Activated T-cell treated with anti-CD3 and anti-CD28 coated beads for 4 hours (primary cell): Measurements from ENCODE around the gene SLC16A4.

Experiments used
- DNase-seq: peaks from one replicate; pipeline ENCODE4 v3.0.0-alpha.2; 2020

Gene SLC16A4

GRCh38 chr1:110350360-110350759 is 40.5 kb downstream of the SLC16A4 start:
- no peak for DNase-seq

- no peak for DNase-seq
Observed at GRCh38 chr1:110348771-110349170, 42.1 kb downstream of the SLC16A4 start.

GRCh38 chr1:110348050-110348449 is 42.8 kb downstream of the SLC16A4 start:
- DNase-seq: no peak

GRCh38 chr1:110347182-110347893 is 43.5 kb downstream of the SLC16A4 start:
- no peak for DNase-seq

GRCh38 chr1:110346690-110347089 is 44.1 kb downstream of the SLC16A4 start:
- no peak for DNase-seq

GRCh38 chr1:110345480-110345879 is 45.3 kb downstream of the SLC16A4 start:
- no peak for DNase-seq

GRCh38 chr1:110344152-110344551 is 46.7 kb downstream of the SLC16A4 start:
- DNase-seq: no peak

- DNase-seq: no peak
Observed at GRCh38 chr1:110343249-110343648, 47.6 kb downstream of the SLC16A4 start.

GRCh38 chr1:110341872-110342331 is 48.9 kb downstream of the SLC16A4 start:
- no peak for DNase-seq

- DNase-seq: no peak
Observed at GRCh38 chr1:110341146-110341871, 49.5 kb downstream of the SLC16A4 start.

GRCh38 chr1:110340207-110340468 is 50.7 kb downstream of the SLC16A4 start:
- DNase-seq: no peak

GRCh38 chr1:110339407-110340206 is 51.2 kb downstream of the SLC16A4 start:
- DNase-seq: peak; percentile 49

- peak; percentile 93 for DNase-seq
Observed at GRCh38 chr1:110338886-110339406, 51.9 kb downstream of the SLC16A4 start, which contains the start of gene RBM15. Gene RBM15 (plus strand): TSS chr1:110339377. CDS start chr1:110339406, 29 bp downstream.

- DNase-seq: peak; percentile 93
Observed at GRCh38 chr1:110338309-110338885, 52.4 kb downstream of the SLC16A4 start.

- peak; percentile 18 for DNase-seq
Observed at GRCh38 chr1:110337704-110338308, 53.0 kb downstream of the SLC16A4 start.

GRCh38 chr1:110336300-110337039 is 54.4 kb downstream of the SLC16A4 start:
- no peak for DNase-seq

- DNase-seq: no peak
Observed at GRCh38 chr1:110335265-110335664, 55.6 kb downstream of the SLC16A4 start.

GRCh38 chr1:110328700-110329099 is 62.1 kb downstream of the SLC16A4 start:
- DNase-seq: no peak

- no peak for DNase-seq
Observed at GRCh38 chr1:110328274-110328673, 62.6 kb downstream of the SLC16A4 start.

- no peak for DNase-seq
Observed at GRCh38 chr1:110326826-110327225, 64.0 kb downstream of the SLC16A4 start.

- DNase-seq: no peak
Observed at GRCh38 chr1:110324667-110325066, 66.2 kb downstream of the SLC16A4 start.

- DNase-seq: no peak
Observed at GRCh38 chr1:110321846-110322245, 69.0 kb downstream of the SLC16A4 start.
